Measurements from ENCODE around the gene TMEM45A.
"Not testable (repeated sequence)": the region's sequence is repeated elsewhere in the genome, so short reads cannot be mapped to it uniquely, and the experiment has no call there.

TMEM45A gene

DNA sequence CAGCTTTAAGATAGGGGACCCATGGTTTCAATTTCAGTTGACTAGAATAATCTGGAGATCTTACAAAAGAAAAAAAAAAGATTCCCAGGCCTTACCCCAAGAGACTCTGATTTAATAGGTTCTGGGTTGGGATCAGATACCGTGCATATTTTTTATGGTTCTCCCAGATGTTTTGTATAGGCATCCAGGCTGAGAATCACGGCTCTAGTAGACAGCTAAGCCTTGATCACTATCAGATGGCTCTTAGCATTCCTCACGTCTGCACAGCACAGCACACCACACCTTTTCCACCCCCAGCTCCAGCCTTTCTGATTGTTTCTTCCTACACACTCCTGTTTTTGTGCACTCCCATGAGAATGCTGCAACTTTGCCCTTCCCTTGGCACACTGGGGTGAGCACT is 40.8 kb downstream of the TMEM45A start:
- DNase-seq (ENCODE audit: low read depth, low spot score), result no peak

- no peak for DNase-seq (ENCODE audit: low read depth, low spot score)
These were observed 43.2 kb downstream of the TMEM45A start for GRCh38 chr3:100535610-100535943.

- DNase-seq (ENCODE audit: low read depth, low spot score), result no peak
These were observed 43.7 kb downstream of the TMEM45A start for GRCh38 chr3:100536093-100536492.

- DNase-seq (ENCODE audit: low read depth, low spot score), result no peak
These were observed 45.4 kb downstream of the TMEM45A start for GRCh38 chr3:100537646-100538338.

GRCh38 chr3:100538339-100538706 is 45.9 kb downstream of the TMEM45A start:
- DNase-seq (ENCODE audit: low read depth, low spot score), result no peak

GRCh38 chr3:100540791-100541334 is 48.4 kb downstream of the TMEM45A start:
- no peak for DNase-seq (ENCODE audit: low read depth, low spot score)

DNA sequence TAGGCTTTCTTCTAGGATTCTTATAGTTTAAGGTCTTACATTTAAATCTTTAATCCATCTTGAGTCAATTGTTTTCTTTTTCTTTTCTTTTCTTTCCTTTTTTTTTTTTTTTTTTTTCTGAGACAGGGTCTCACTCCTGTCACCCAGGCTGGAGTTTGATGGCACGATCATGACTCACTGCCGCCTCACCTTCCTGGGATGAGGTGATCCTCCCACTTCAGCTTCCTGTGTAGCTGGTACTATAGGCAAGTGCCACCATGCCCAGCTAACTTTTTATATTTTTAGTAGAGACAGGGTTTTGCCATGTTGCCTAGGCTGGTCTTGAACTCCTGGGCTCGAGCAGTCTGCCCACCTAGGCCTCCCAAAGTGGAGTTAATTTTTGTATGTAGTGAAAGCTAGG is 49.0 kb downstream of the TMEM45A start:
- DNase-seq (ENCODE audit: low read depth, low spot score), result not testable (repeated sequence)

DNA sequence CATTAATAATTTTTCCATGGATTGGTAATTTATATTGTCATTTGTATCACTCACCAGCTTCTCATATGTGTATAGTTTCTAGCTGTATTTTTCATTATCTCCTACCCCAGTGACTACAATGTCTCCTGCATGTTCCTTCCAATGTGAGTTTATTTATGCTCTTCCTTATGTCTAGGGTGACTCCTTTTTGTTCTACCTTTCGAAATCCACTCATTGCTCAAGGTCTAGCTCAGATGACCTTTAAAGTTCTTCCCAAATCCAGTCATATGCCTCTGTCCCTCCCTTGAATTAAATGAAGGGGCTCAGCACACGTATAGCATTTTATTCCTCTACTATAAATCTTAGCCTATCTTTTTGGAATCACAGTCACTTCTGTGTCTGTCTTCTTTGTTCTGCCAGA is 53.0 kb downstream of the TMEM45A start:
- no peak for DNase-seq (ENCODE audit: low read depth, low spot score)

GRCh38 chr3:100546020-100546744 is 53.8 kb downstream of the TMEM45A start:
- DNase-seq (ENCODE audit: low read depth, low spot score), result no peak

DNA sequence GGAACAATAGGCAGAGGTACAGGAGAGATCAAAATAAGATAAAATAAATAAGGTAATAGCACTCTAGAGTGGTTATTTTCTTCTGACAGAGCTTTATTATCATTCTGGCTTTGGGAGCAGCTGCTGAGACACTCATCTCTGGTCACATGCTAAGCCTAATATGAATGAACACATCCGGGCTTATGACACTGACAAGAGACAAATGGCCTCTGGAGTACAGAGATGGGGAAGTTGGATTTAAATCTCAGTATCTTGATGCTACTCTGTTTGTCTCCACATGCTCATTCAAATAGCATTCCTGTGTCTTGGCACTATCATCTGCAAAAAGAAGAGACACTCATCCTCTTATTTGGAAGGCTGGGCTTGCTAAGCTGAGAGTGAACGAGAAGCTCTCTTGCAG is 55.6 kb downstream of the TMEM45A start:
- DNase-seq (ENCODE audit: low read depth, low spot score), result no peak

DNA sequence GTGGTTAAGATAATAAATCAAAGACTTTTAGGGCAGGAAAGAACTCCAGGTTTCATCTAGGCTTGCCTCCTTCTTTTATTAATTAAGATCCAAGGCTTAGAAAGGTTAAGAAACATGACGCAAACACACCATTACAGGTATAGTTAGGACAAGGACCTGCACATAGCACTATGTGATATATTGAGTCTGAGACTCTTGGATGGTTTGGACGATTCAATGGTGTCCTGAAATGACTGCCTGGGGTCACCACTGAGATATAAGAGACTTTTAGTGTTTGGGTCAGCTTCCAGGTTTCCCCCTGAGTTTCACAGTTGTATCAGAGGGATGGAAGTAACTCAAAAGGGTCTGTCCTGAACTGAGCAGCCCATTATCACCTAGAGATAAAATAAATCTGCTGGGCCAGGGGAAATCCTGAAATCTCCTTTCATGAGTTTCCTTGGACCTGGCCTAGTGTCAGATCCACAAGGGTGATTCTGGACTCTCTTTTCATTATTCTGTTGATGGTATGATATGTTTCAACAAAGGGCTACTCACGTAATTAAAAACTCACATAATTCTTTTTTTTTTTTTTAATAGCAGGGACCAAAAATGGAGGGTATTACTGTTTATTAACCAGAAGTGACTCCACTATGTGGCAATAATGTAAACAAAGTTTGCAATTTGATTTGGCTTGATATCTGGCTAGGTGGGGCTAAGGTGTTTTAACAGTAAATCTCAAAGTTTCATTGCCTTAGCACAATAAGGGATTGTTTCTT is 61.4 kb downstream of the TMEM45A start:
- DNase-seq (ENCODE audit: low read depth, low spot score), result no peak

DNA sequence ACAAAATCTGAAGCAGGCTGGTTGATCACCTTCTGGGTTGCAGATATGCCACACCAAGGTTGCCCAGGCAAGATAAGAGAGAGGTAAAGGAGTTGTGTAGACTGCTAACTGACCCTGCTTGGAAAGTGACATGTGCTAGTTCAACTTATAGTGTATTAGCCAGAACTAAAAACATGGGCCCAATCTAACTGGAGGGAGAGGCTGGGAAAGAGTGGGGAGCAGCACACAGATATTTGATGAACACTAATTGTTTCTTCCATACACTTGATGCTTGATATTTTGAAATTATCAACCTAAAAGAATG is 61.9 kb downstream of the TMEM45A start:
- no peak for DNase-seq (ENCODE audit: low read depth, low spot score)

GRCh38 chr3:100556673-100557310 is 64.4 kb downstream of the TMEM45A start:
- DNase-seq (ENCODE audit: low read depth, low spot score), result no peak

DNA sequence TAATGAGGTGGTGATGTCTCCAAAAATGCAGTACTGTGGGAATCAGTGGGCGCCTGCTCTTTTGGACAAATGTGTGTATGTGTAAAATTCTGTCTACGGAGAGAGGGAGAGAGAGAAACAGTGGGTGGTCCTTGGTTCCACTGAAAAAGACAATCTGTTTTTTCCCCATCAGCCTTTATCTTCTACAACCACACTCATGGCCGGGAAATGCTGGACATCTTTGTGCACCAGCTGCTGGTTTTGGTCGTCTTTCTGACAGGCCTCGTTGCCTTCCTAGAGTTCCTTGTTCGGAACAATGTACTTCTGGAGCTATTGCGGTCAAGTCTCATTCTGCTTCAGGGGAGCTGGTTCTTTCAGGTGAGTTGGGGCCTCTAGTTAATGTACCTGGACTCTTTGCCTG is 65.8 kb downstream of the TMEM45A start:
- DNase-seq (ENCODE audit: low read depth, low spot score), result no peak

DNA sequence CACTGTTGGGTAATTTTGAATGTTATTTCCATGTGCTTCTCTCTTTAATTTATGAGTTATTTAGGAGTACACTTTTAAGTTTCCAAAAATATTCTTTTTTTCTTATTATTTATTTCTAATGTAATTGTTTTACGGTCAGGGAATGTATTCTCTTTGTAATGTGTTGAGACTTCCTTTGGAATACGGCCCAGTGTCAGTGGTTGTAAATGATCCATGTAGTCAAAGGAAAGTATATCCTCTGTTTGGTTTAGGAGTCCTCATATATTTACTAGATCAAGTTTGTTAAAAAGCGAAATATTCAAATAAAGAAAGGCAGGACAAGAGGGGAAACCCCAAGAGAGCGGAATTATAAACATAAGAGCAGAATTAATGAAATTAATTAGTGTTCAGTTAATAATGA is 68.0 kb downstream of the TMEM45A start:
- DNase-seq (ENCODE audit: low read depth, low spot score), result no peak

DNA sequence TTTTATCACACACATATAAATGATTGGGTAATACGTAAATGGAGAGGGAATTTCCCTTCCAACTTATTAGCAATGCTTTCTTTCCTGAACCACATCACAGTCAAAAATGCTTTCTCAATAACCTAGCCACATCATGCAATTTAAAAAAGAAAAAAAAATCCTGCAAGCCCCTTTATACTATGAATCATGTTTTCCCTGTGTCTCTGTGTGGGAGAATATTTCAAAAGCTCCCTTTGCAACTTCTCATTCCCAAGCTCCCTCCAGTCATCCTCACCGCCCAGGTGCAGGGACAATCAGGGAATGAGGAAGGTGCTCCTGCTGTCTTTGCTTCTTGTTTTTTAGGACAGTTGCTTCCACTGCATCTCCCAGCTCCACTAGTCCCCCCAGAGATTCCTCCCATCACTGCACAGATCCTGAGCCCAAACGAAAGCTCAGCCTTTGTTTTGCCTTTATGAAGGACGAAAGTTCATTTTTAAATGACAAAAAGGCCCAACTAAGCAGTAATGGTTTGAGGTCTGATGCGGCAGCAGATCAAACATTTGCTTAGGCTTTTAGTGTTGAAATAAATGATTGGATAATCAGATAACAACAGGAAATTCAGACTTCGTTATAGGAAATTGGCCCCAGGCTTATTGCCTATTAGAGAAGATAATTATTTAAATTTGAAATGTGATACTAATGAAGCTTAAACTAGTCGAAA is 69.2 kb downstream of the TMEM45A start:
- DNase-seq (ENCODE audit: low read depth, low spot score), result peak; percentile 22

GRCh38 chr3:100562224-100562857 is 69.9 kb downstream of the TMEM45A start:
- DNase-seq (ENCODE audit: low read depth, low spot score), result peak; percentile 7

DNA sequence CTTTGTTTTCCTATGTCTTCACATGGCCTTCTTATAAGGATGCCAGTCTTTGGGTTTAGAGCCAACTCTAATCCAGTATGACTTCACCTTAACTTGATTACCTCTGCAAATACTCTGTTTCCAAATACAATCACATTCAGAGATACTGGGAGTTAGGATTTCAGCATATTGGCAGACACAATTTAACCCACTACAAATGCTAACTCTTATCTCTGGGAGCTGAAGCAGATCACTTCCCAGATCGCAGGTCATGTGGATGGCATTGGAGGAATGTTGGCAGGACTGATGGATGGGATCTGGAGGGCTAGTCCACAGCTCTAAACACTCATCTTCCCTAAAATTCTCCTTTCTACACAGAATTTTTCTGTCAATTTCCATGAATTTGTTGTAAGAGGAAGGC is 70.8 kb downstream of the TMEM45A start:
- no peak for DNase-seq (ENCODE audit: low read depth, low spot score)

DNA sequence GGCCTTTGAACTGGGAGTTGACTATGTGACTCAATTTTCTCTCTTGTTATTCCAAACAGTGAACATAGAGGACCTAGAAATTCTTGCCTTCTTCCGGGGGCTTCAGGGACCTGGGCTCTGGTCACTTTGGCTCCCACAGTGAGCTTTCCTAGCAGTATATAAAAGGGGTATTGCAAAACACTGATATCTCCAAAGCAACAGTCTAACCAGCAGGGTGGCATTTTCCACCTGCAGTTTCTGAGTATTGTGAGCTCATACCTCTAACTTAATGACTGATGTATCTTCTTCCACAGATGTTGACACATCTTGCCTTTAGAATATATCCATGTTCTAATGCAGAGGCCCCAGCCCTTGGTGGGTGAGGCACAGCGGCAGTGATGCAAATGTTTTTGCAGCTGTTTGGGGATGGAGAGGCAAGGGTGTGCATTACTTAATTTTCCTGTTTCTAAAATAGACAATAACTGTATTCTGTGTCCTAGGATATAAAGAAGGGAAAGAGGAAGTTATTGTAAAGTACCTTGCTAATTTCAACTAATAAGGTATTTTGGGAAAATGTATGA is 71.3 kb downstream of the TMEM45A start:
- no peak for DNase-seq (ENCODE audit: low read depth, low spot score)

DNA sequence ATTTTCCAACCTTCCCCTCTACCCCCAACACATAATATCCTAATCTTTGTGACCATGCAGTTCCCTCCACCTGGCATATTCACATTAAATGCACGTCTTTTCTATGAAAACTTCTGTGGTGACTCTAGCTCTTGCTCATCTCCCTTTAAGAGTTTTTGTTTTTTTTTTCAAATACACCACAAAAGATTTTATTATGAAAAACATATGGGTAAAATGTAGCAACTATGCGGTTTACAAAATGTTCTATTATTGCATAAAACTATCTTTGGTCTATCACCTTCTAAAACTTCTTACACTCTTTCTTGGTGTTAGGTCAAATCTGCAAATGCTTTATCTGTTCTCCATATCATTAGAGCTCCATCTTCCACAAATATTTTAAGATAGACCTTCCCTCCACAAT is 78.4 kb downstream of the TMEM45A start:
- DNase-seq (ENCODE audit: low read depth, low spot score), result no peak

DNA sequence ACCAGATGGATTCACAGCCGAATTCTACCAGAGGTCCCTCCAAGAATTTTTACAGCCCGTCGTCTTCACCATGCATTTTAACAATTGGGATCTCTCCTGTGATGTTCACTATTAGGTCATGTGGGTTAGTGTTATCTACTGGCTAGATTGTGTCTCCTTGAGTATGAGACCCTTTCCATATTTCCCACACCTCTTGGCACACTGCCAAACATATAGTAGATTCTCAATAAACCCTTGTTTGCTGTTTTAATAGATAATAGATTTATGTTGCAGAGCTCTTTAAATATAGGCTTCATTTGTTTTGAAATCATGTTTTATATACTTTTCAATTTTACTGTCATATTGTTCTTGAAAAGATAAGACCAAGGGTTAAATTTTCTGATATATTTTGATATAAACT is 82.1 kb downstream of the TMEM45A start:
- DNase-seq (ENCODE audit: low read depth, low spot score), result no peak
